ENCODE data around the gene MAMLD1.

The MAMLD1 gene

DNA sequence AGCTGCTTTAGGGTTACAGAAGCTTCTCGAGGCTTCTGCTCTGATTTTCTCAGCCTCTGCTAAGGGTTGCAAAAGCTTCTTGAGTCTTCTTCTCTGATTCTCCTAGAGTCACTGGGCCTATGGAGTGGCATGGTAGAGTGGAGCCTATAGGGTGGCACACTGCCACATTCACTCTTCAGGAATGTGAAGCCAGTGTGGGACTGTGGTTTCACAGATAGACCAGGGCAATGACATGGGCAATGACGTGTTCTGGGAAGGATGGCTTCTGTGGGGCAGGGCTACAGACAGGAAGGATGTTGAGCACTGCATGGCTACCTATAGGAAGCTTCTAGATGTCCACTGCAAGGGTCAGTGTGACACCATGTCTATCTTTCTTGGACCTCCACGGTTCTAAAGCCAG lies 11.0 kb upstream of the MAMLD1 start:
- H3K9me3 ChIP-seq (ENCODE audit: control insufficient read depth, low read length) = no peaks in the 10 kb centered on the region
- no peak overlapping the region for H3K27ac ChIP-seq (ENCODE audit: insufficient read depth, low read length, poor library complexity, severe bottlenecking)
- no peaks in the 10 kb centered on the region for H3K36me3 ChIP-seq (ENCODE audit: control insufficient read depth, insufficient read depth, low read length)
- DNase-seq = no peak
- no peak overlapping the region for H3K4me3 ChIP-seq (ENCODE audit: insufficient read depth, low read depth, low read length, poor library complexity, severe bottlenecking)
- H3K27me3 ChIP-seq (replicated peaks; ENCODE audit: control insufficient read depth, insufficient read depth, low read length, poor library complexity, severe bottlenecking) = no peaks in the 10 kb centered on the region
- H3K4me1 ChIP-seq (ENCODE audit: control insufficient read depth, insufficient read depth, low read length, poor library complexity, severe bottlenecking) = no peaks in the 10 kb centered on the region

DNA sequence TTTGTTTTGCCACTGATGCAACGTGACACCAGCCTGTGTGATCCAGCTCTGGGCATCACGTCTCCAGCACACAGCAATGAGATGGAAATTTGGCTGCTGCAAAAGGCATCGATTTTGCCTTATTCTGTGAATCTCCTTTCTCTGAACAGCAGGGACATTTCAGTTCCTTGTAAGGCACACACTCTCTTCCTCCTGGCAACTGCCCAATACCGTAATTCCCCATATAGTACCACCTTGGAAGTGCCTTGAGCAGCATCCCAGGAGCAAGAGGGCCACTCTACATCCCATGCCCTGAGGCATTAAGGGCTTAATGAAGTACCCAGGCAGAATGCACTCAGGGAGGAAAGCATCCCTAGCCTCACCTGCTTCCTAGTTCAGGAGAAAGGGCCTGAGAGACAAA lies 10.5 kb upstream of the MAMLD1 start:
- no peak for DNase-seq
- Histone ChIP-seq H3K4me1 (ENCODE audit: control insufficient read depth, insufficient read depth, low read length, poor library complexity, severe bottlenecking) (no peaks in the 10 kb centered on the region), H3K27ac (ENCODE audit: insufficient read depth, low read length, poor library complexity, severe bottlenecking) (no peak overlapping the region), H3K9me3 (ENCODE audit: control insufficient read depth, low read length) (no peaks in the 10 kb centered on the region), H3K36me3 (ENCODE audit: control insufficient read depth, insufficient read depth, low read length) (no peaks in the 10 kb centered on the region), H3K27me3 (replicated peaks; ENCODE audit: control insufficient read depth, insufficient read depth, low read length, poor library complexity, severe bottlenecking) (no peaks in the 10 kb centered on the region), H3K4me3 (ENCODE audit: insufficient read depth, low read depth, low read length, poor library complexity, severe bottlenecking) (no peak overlapping the region)

DNA sequence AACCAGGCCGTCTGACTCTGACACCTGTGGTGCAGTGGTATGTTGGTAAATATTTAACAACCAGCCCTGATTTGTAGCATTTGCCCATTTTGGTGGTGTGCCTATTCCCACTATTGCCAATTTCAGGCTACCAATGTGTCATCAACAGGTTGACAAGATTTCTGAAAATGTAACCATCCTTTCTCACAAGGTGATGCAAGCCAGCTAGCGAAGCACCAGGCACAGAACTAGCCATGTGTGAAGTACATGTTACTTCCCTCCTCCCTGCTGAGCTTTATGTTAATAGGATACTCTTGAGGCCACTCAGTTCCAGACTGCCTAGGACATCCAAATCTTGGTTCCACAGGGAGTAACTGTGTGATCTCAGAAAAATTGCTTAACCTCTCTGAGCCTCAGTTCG lies 7.2 kb upstream of the MAMLD1 start:
- no peak for DNase-seq
- no peaks in the 10 kb centered on the region for H3K36me3 ChIP-seq (ENCODE audit: control insufficient read depth, insufficient read depth, low read length)
- no peak overlapping the region for H3K4me3 ChIP-seq (ENCODE audit: insufficient read depth, low read depth, low read length, poor library complexity, severe bottlenecking)
- no peaks in the 10 kb centered on the region for H3K9me3 ChIP-seq (ENCODE audit: control insufficient read depth, low read length)
- no peaks in the 10 kb centered on the region for H3K27me3 ChIP-seq (replicated peaks; ENCODE audit: control insufficient read depth, insufficient read depth, low read length, poor library complexity, severe bottlenecking)
- H3K27ac ChIP-seq (ENCODE audit: insufficient read depth, low read length, poor library complexity, severe bottlenecking) = no peak overlapping the region
- no peaks in the 10 kb centered on the region for H3K4me1 ChIP-seq (ENCODE audit: control insufficient read depth, insufficient read depth, low read length, poor library complexity, severe bottlenecking)

DNA sequence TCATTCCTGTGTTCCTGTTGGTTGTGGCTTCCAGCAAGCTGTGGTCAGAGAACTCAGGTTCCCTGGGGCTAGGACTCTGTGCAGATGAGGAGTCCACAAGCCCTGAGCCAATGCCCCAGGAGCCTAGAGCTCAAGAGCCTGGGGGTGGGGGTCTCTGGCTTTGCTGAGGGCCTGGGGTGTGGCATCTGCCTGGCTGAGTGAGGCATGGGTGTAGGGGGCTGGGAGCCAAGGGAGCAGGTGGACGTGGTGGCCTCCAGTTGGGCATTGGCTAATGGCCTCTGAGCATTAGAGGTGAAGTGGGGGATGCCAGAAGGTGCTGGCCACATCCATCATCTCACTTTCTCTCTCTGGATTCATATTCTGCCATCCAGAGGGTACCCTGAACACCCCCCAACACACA lies 5.3 kb upstream of the MAMLD1 start:
- H3K4me1 ChIP-seq (ENCODE audit: control insufficient read depth, insufficient read depth, low read length, poor library complexity, severe bottlenecking) = peaks cover 8% of the 10 kb centered on the region
- H3K27me3 ChIP-seq (replicated peaks; ENCODE audit: control insufficient read depth, insufficient read depth, low read length, poor library complexity, severe bottlenecking) = no peaks in the 10 kb centered on the region
- H3K36me3 ChIP-seq (ENCODE audit: control insufficient read depth, insufficient read depth, low read length) = no peaks in the 10 kb centered on the region
- no peak for DNase-seq
- no peak overlapping the region for H3K4me3 ChIP-seq (ENCODE audit: insufficient read depth, low read depth, low read length, poor library complexity, severe bottlenecking)
- no peak overlapping the region for H3K27ac ChIP-seq (ENCODE audit: insufficient read depth, low read length, poor library complexity, severe bottlenecking)
- H3K9me3 ChIP-seq (ENCODE audit: control insufficient read depth, low read length) = no peaks in the 10 kb centered on the region

DNA sequence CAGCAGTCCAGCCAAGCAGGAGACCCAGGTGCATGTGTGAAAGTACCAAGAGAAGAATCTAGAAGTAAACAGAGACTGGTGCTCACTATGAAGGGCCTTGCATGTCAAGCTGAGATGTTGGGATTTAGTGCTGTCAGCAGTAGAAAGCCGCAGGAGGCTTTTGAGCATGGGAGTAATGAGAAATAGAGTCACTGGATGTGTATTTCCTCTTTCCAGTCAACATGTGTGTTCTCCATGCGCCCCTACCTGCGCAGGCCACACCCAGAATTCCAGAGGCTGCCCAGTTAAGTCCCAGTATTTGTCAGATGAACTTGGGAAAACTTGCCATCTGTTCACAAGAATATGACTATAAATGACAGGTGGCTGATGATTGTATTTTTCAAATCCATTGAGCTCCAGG lies 4.5 kb upstream of the MAMLD1 start:
- no peak overlapping the region for H3K4me3 ChIP-seq (ENCODE audit: insufficient read depth, low read depth, low read length, poor library complexity, severe bottlenecking)
- H3K27ac ChIP-seq (ENCODE audit: insufficient read depth, low read length, poor library complexity, severe bottlenecking) = no peak overlapping the region
- peaks cover 8% of the 10 kb centered on the region for H3K4me1 ChIP-seq (ENCODE audit: control insufficient read depth, insufficient read depth, low read length, poor library complexity, severe bottlenecking)
- H3K27me3 ChIP-seq (replicated peaks; ENCODE audit: control insufficient read depth, insufficient read depth, low read length, poor library complexity, severe bottlenecking) = no peaks in the 10 kb centered on the region
- no peaks in the 10 kb centered on the region for H3K36me3 ChIP-seq (ENCODE audit: control insufficient read depth, insufficient read depth, low read length)
- no peaks in the 10 kb centered on the region for H3K9me3 ChIP-seq (ENCODE audit: control insufficient read depth, low read length)
- DNase-seq = no peak

DNA sequence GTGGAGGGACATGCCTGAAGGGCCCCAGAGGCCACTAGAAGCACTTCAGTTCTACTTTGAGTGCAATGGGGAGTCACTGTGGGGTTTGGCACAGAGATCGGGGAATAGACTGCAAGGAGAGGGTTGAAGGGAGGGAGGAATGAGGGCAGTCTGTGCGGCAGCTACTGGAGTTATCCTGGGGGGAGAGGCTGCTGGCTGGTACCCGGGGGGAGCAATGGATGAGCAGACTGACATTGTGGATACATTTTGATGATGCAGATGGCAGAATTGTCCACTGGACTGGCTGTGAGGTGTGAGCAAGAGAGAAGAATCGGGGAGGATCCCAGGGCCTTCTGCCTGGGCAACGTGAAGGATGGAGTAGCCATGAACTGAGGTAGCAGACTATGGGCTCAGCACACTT lies 2.8 kb upstream of the MAMLD1 start:
- Histone ChIP-seq H3K9me3 (ENCODE audit: control insufficient read depth, low read length) (no peaks in the 10 kb centered on the region), H3K36me3 (ENCODE audit: control insufficient read depth, insufficient read depth, low read length) (no peaks in the 10 kb centered on the region), H3K27me3 (replicated peaks; ENCODE audit: control insufficient read depth, insufficient read depth, low read length, poor library complexity, severe bottlenecking) (no peaks in the 10 kb centered on the region), H3K4me1 (ENCODE audit: control insufficient read depth, insufficient read depth, low read length, poor library complexity, severe bottlenecking) (peaks cover 8% of the 10 kb centered on the region), H3K27ac (ENCODE audit: insufficient read depth, low read length, poor library complexity, severe bottlenecking) (no peak overlapping the region), H3K4me3 (ENCODE audit: insufficient read depth, low read depth, low read length, poor library complexity, severe bottlenecking) (no peak overlapping the region)
- no peak for DNase-seq

DNA sequence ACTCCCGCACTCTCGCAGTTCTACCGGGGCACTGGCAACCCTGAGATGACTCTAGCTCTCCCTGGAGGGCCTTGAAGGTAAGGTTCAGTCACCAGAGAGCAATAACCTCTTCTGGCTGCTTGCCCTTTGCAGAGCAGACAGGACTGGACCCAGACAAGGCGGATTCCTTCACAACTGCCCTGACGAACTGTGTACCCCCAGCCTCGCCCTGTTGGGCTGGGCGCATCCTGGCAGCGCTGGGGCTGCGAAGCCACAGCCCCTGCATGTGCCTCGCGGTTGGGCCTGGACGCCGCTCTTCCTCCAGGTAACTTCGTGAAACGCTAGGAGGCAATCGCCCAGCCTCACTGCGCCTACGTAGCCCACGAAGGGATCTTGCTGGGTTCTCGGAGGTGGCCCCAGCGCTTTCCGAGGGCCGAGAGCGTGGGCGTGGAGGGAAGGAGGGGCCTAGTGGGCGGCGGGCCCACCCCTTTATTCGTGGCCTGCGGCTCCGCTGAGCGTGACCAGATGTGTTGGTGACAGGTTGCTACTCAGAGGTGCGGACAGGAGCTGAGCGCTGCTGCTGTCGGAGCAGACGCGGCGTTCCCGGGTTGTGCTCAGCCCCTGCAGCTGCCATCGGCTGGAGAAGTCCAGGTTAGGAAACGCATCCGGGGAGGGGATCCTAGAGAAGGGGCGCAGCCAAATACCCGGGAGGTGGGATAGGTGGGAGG lies 1.9 kb upstream of the MAMLD1 start:
- DNase-seq = no peak
- Histone ChIP-seq H3K27ac (ENCODE audit: insufficient read depth, low read length, poor library complexity, severe bottlenecking) (no peak overlapping the region), H3K4me1 (ENCODE audit: control insufficient read depth, insufficient read depth, low read length, poor library complexity, severe bottlenecking) (peaks cover 8% of the 10 kb centered on the region), H3K9me3 (ENCODE audit: control insufficient read depth, low read length) (no peaks in the 10 kb centered on the region), H3K27me3 (replicated peaks; ENCODE audit: control insufficient read depth, insufficient read depth, low read length, poor library complexity, severe bottlenecking) (no peaks in the 10 kb centered on the region), H3K36me3 (ENCODE audit: control insufficient read depth, insufficient read depth, low read length) (no peaks in the 10 kb centered on the region), H3K4me3 (ENCODE audit: insufficient read depth, low read depth, low read length, poor library complexity, severe bottlenecking) (peak overlapping the region; percentile 61)

DNA sequence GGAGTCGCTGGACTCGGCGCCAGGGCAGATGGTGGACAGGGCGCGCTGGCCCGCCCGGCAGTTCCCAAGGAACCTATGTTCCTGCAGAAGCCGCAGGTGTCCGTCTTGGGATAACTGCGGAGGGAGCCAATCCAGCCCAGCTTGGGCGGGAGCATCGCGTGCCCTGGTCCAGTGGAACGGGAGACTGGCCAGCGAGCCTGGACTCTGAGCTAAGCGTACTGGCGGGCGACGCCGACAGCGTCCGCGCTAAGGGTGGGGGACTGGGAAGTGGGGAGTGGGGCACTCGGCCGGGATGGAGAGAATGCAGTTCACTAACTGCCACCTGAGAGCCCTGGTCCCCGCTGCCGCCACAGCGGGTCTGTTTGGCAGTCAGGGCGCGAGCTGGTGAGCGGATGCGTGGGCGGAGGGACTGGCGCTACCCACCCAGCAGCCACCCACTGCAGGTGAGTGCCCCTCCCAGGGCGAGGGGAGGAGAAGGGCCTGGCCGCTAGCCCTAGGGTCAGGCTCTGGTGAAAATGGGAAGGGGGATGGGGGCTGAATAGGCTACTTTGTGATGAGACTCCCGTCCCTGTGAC lies 1.3 kb upstream of the MAMLD1 start:
- Histone ChIP-seq H3K4me1 (ENCODE audit: control insufficient read depth, insufficient read depth, low read length, poor library complexity, severe bottlenecking) (peaks cover 8% of the 10 kb centered on the region), H3K27ac (ENCODE audit: insufficient read depth, low read length, poor library complexity, severe bottlenecking) (no peak overlapping the region), H3K36me3 (ENCODE audit: control insufficient read depth, insufficient read depth, low read length) (no peaks in the 10 kb centered on the region), H3K27me3 (replicated peaks; ENCODE audit: control insufficient read depth, insufficient read depth, low read length, poor library complexity, severe bottlenecking) (no peaks in the 10 kb centered on the region), H3K9me3 (ENCODE audit: control insufficient read depth, low read length) (no peaks in the 10 kb centered on the region), H3K4me3 (ENCODE audit: insufficient read depth, low read depth, low read length, poor library complexity, severe bottlenecking) (peak overlapping the region; percentile 61)
- DNase-seq = no peak

DNA sequence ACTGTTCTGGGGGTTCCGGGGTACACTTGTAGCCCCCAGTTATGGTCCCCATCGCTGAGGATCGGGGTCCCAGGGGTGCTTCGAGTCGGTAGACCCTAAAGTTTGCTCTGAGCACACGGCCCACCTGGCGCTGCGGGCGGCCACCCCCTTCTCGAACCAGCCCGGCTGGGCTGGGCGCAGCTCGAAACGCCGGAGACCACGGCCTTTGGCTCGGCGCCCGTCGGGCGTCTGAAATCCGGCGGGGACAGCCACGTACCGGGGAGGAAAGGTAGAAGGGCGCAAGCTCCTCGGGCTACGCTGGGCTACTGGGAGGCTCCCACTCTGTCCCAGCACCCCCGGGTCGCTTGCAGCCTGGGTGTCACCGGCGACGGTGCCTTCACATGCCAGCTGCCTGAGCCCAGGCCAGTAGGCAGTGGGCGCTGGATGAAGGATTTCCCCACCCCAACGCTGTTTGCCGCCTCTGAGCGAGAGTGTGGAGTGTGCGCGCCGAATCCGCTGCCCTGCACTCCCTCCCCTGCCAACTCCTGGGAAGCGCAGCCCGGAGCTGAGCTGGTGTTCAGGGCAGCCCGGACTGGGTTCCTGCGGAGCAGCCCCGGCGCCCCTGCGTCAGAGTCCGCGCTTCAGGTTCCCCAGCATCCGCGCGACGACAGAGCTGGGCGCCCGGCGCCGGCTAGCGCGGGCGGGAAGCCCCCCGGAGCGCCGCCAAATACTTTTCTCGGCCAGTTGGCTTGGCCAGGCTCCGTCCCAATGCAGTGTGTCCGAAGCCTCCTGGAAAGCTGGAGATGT lies 637 bp downstream of the MAMLD1 start:
- H3K27me3 ChIP-seq (replicated peaks; ENCODE audit: control insufficient read depth, insufficient read depth, low read length, poor library complexity, severe bottlenecking) = no peaks in the 10 kb centered on the region
- no peak for DNase-seq
- H3K4me3 ChIP-seq (ENCODE audit: insufficient read depth, low read depth, low read length, poor library complexity, severe bottlenecking) = peak overlapping the region; percentile 61
- no peak overlapping the region for H3K27ac ChIP-seq (ENCODE audit: insufficient read depth, low read length, poor library complexity, severe bottlenecking)
- no peaks in the 10 kb centered on the region for H3K9me3 ChIP-seq (ENCODE audit: control insufficient read depth, low read length)
- H3K36me3 ChIP-seq (ENCODE audit: control insufficient read depth, insufficient read depth, low read length) = no peaks in the 10 kb centered on the region
- peaks cover 8% of the 10 kb centered on the region for H3K4me1 ChIP-seq (ENCODE audit: control insufficient read depth, insufficient read depth, low read length, poor library complexity, severe bottlenecking)

DNA sequence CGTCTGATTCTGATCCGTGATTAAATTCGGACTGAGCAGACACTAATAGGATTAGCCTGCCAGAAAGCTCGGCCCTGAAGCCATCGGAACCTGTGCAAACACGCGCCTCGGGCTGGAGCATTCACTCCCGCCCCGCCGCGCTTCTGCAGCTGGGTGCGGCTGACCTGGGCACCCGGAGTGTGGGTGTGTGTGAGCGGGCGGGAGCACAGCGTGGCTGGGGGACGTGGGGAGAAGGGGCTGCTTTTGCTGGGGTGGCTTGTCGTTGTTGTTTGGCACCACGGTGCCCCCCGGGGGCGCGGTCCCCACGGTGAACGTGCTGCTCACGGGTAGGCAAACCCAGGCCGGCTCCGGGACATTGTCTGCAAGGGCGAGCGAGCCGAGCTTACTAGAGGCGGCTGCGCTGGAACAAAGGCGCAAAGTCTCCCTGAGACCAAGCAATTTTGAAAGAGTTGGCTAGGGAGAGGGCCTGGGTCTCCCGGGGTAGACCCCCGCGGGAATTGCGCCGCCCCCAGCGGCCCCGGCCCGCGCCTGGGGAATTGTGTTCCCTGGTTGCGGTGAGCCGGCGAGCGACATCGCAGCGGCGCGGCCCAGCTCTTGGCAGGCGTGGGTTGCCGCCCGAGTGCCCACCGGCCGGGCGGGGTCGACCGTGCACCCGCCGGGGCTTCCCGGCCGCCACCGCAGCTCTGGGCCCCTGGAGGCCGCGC lies 1.4 kb downstream of the MAMLD1 start:
- DNase-seq = no peak
- no peaks in the 10 kb centered on the region for H3K27me3 ChIP-seq (replicated peaks; ENCODE audit: control insufficient read depth, insufficient read depth, low read length, poor library complexity, severe bottlenecking)

More for the DNA sequence above, 1.4 kb downstream of the MAMLD1 start:
- Histone ChIP-seq H3K27ac (ENCODE audit: insufficient read depth, low read length, poor library complexity, severe bottlenecking) (no peak overlapping the region), H3K4me3 (ENCODE audit: insufficient read depth, low read depth, low read length, poor library complexity, severe bottlenecking) (peak overlapping the region; percentile 61), H3K4me1 (ENCODE audit: control insufficient read depth, insufficient read depth, low read length, poor library complexity, severe bottlenecking) (peaks cover 8% of the 10 kb centered on the region), H3K36me3 (ENCODE audit: control insufficient read depth, insufficient read depth, low read length) (no peaks in the 10 kb centered on the region), H3K9me3 (ENCODE audit: control insufficient read depth, low read length) (no peaks in the 10 kb centered on the region)
